Neural crest cell (in vitro differentiated cells): ENCODE measurements around the gene S100A6. TPM values are rescaled to one million over a fixed set of nuclear protein-coding genes. Genes with fewer than 3 reads are reported as not detected.

Experiments
- DNase-seq: peaks from one replicate; pipeline ENCODE4 v3.0.0; 2021; ENCODE audit warnings: low read depth, mixed read lengths, low spot score
- H3K27ac Mint-ChIP-seq: one replicate; pipeline ENCODE4 v1.8.0; 2021; ENCODE audit warnings: mild to moderate bottlenecking, mixed read lengths; ENCODE audit not compliant: unreplicated experiment
- H3K27me3 Mint-ChIP-seq: 2 replicates; pipeline ENCODE4 v1.8.0; 2021; ENCODE audit warnings: low read depth, mild to moderate bottlenecking, mixed read lengths
- H3K36me3 Mint-ChIP-seq: 2 replicates; pipeline ENCODE4 v1.8.0; 2021; ENCODE audit warnings: low read depth, mild to moderate bottlenecking, mixed read lengths
- H3K4me1 Mint-ChIP-seq: 2 replicates; pipeline ENCODE4 v1.8.0; 2021; ENCODE audit warnings: mixed read lengths
- H3K4me3 Mint-ChIP-seq: one replicate; pipeline ENCODE4 v1.8.0; 2021; ENCODE audit warnings: mild to moderate bottlenecking, mixed read lengths
- H3K9me3 Mint-ChIP-seq: 2 replicates; pipeline ENCODE4 v1.8.0; 2021; ENCODE audit warnings: mixed read lengths
- CTCF ChIP-seq: fragments of 200-600 bp; sonication (generic); conservative IDR thresholded peaks from 2 replicates; pipeline ENCODE4 v1.5.0; 2021; ENCODE audit warnings: antibody characterized with exemption, mild to moderate bottlenecking
- total RNA-seq: library from RNA; stranded (reverse); gene quantifications from 2 replicates; pipeline ENCODE4 v1.2.1, GENCODE V29; 2021

Gene S100A6
- total RNA-seq, 1 donor from 2014 or later = not detected

DNA sequence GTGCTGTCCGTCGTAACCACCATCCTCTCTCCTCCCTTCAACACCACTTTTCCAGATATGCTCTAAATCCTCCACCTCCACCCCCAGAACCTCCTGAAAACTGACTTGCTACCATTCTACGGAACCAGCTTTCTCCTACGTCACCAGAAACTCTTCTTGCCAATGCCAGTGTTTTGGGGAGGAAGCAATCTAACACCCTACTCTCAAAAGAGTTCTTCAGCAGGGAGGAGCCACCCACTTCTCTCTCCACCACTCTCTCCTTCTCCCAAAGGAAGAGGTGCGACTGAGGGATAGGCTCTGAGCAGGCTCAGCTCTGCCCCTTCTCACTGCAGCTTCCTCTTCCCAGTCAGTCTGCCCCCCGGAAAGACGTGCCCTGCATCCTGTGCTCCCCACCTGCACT is 35.9 kb upstream of the S100A6 start:
- Mint-ChIP-seq H3K4me3 (no peak overlapping the region), H3K9me3 (no peaks in the 10 kb centered on the region), H3K4me1 (peaks cover 44% of the 10 kb centered on the region), H3K27me3 (no peaks in the 10 kb centered on the region), H3K36me3 (no peaks in the 10 kb centered on the region), H3K27ac (no peak overlapping the region)
- no peak for TF ChIP-seq CTCF
- no peak for DNase-seq

DNA sequence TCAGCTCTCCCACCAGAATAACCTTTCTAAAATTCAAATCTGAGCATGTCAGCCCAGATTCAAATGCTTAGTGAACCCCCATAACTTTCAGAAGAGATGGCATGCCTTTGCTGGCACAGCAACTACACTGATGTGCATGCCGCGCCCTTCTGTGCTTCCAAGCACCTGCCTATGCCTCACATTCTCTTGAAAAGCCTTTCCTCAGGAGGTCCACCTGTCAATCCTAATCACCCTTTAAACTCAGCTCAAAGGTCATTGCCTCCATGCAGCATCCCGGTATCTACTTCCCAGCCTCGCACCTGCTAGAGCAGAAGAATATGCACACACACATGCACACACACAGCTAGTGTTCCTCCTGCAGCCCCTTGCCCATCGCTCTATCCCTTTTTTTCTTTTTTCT is 35.1 kb upstream of the S100A6 start:
- no peak for DNase-seq
- Mint-ChIP-seq H3K27me3 (no peaks in the 10 kb centered on the region), H3K27ac (peak overlapping the region; percentile 43), H3K9me3 (no peaks in the 10 kb centered on the region), H3K4me3 (no peak overlapping the region), H3K36me3 (no peaks in the 10 kb centered on the region), H3K4me1 (peaks cover 53% of the 10 kb centered on the region)
- no peak for TF ChIP-seq CTCF

- Mint-ChIP-seq H3K27me3 (no peaks in the 10 kb centered on the region), H3K36me3 (no peaks in the 10 kb centered on the region), H3K4me1 (peaks cover 56% of the 10 kb centered on the region), H3K27ac (no peak overlapping the region), H3K4me3 (no peak overlapping the region), H3K9me3 (no peaks in the 10 kb centered on the region)
- TF ChIP-seq CTCF = no peak
- no peak for DNase-seq
Measured at GRCh38 chr1:153569465-153569864, 33.7 kb upstream of the S100A6 start.

- Mint-ChIP-seq H3K36me3 (no peaks in the 10 kb centered on the region), H3K4me1 (peaks cover 56% of the 10 kb centered on the region), H3K27ac (peak overlapping the region; percentile 97), H3K27me3 (no peaks in the 10 kb centered on the region), H3K4me3 (peak overlapping the region; percentile 71), H3K9me3 (no peaks in the 10 kb centered on the region)
- peak; percentile 99 for TF ChIP-seq CTCF
- DNase-seq = peak; percentile 96
Measured at GRCh38 chr1:153568367-153569099, 32.7 kb upstream of the S100A6 start.

GRCh38 chr1:153567621-153568366 is 32.0 kb upstream of the S100A6 start:
- no peaks in the 10 kb centered on the region for H3K9me3 Mint-ChIP-seq
- H3K27me3 Mint-ChIP-seq = no peaks in the 10 kb centered on the region
- no peak for DNase-seq
- H3K4me1 Mint-ChIP-seq = peaks cover 50% of the 10 kb centered on the region
- H3K27ac Mint-ChIP-seq = peak overlapping the region; percentile 97
- peak overlapping the region; percentile 71 for H3K4me3 Mint-ChIP-seq
- H3K36me3 Mint-ChIP-seq = no peaks in the 10 kb centered on the region
- no peak for TF ChIP-seq CTCF
